ENCODE data around the gene TPM1.
"Not testable (repeated sequence)": the region's sequence is repeated elsewhere in the genome, so short reads cannot be mapped to it uniquely, and the experiment has no call there.

TPM1 gene

DNA sequence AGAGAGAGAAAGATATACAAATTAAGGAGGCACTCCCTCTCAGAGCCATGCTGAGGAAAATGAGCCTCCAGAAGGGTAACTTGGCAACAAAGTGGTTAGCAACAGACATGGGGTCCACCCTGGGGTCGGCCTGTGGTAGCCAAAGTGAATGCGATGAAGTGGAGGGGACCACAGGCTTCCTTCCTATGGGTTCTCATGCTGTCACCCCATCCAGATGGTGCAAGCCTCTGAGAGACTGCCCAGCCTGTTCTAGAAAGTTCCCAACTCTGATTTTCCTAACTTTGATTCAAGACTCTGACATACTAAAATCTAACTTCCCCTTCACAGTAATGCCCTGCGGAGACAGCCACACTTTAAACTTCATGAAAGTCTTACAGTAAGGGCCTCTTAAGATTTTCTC is 60.9 kb downstream of the TPM1 start:
- no peak for DNase-seq

DNA sequence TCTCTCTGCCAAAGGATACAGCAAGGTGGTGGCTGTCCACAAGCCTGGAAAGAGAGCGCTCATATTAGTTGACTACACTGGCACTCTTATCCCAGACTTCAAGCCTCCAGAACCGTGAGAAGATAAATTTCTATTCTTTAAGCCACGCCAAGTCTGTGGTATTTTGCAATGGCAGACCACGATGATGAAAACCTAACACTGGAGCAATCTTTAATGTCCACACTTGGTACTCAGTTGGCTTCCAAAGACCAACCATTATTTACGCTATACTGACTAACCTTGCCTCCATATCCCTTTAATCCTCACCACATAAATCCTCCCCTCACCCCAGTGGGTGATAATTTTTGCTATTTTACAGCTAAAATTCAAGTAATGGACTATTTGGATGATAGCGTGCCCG is 62.2 kb downstream of the TPM1 start:
- no peak for DNase-seq

DNA sequence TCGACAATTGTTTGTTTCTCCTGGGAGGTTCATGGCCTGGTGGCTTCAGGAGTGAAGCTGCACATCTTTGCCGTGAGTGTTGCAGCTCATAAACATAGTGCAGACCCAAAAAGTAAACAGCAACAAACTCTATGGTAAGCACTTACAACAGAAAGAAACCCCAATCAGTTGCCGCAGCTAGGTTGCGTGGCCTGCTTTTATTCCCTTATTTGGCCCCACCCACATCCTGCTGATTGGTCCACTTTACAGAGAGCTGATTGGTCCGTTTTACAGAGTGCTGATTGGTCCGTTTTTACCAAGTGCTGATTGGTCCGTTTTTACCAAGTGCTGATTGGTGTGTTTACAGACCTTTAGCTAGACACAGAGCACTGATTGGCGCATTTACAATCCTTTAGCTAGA is 62.8 kb downstream of the TPM1 start:
- not testable (repeated sequence) for DNase-seq

DNA sequence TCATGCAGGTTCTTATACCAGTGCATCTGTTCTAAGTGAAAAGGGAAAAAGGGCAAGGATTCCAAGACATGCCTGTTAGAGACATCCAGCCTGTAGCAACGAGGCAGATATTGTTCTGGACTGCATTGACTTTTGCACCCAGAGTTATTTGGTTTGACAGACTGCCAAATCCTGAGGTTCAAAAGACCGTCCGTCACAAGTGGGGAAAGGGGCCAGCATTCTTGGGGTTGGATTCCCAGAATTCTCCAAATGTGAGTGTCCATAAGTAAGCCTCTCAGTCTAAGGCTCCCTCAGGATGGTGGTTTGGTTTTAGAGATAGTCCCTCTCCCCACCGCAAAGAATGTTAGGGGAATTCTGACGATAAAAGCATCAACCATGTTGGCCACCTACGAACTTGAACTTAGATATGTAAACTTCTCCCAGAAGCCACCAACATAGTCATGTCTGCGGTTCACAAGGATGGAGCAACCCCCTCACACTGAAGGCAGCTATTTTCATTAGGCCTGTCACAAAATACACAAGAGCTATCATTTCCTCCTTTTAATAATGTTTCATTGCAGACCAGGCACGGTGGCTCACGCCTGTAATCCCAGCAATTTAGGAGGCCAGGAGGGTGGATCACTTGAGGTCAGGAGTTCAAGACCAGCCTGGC is 65.5 kb downstream of the TPM1 start:
- peak; percentile 78 for DNase-seq

DNA sequence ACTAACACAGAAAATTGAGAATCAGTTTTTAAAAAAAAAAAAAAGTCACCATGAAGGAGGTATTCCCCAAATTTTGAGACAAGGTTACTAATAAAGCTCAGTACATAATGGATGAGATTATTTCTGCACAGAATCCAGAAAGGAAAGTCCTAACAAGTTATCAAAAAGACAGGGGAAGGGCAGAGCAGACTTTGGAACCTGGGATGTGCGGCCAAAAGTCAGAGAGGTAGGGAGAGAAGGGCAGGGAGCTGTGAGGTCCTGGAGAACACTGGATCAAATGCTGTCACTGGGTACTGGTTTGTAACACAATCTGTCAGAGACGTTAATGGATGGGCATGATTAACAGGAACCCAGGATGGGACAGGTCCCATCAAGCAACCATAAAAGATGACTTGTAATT is 67.0 kb downstream of the TPM1 start:
- no peak for DNase-seq

DNA sequence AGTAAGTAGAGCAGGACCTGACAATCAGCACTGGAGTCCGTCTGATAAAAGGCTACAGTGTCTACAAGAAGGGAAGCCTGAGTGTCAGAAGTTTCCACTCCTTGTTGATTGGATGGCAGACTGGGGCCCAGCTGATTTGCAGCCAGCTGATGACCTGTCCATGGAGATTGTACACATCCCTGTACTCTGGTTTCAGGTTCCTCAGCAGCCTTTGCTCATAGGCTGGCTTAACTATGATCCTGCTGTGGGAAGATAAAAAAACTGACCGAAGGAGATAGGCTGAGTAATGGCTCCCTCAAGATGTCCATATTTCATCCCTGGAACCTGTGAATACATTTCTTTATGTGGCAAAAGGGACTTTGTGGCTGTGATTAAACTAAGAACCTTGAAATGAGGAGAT is 67.4 kb downstream of the TPM1 start:
- no peak for DNase-seq

DNA sequence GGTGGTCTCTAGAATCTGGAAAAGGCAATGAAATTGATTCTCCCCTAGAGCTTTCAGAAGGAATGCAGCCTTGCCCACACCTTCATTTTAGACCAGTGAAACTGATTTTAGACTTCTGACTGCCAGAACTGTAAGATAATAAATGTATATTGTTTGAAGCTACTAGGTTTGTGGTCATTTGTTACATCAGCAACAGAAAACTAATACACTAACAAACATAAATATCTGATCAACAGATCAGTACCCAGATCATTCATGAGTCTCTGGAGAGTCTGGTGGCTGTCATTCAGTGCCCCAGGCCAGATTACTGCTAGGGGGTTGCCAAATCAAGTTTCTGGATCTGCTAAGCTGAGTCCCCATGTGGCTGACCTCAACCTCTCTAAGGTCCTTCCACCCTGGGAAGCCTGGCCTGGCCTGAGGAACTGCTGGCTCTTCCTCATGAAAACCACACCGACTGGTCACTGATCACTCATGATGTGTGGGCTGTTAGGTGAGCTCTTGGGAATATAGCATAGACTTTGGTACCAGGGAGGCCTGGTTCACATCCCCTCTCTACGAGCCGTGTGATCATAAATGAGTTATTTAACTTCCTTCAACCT is 68.0 kb downstream of the TPM1 start:
- DNase-seq = no peak

DNA sequence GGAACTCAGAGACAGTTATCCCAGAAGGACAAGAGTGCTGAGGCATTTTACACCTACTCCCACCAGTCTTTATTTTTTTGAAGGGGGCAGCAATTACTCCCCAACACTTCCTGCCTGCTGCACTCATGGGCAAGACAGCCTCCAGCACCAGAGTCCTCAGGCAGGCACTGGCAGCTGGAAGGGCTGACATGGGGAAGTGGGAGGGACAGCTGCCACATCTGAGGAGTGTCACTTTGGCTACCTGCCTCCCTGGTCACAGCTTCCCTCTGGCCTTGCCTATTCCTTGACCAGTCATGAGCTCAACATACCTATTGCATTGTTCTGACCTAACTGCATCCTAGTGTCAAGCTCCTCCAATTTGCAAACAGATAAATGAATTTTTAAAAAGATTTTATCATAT is 68.9 kb downstream of the TPM1 start:
- DNase-seq = no peak

DNA sequence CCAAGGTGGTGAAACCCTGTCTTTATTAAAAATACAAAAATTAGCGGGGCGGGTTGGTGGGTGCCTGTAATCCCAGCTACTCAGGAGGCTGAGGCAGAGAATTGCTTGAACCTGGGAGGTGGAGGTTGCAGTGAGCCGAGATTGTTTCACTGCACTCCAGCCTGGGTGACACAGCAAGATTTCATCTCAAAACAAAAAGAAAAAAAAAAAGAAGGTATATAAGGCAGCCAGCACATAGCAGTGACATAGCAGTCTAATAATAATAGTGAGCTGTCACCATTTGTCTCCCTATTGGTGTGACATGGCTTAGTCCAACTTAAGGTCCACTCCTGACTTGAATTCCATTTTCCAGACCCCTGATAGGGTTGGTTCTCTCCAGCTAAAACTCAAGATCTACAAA is 70.3 kb downstream of the TPM1 start:
- DNase-seq = no peak

DNA sequence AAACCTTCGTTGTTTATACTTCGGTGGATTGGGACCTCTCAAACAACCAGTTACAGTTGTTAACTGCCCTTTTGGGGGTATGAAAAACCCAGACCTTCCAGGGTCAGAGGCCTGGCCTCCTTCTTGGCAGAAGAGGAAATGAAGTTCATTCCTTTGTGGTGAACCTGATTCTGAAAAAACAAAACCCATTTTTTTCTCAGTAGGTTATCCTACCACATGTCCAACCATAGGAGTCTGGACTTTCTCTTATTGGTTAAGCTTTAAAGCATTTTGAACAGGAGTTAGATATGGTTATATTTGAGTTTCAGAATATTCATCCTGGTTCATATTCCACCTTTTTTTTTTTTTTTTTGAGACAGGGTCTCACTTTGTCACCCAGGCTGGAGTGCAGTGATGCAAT is 71.9 kb downstream of the TPM1 start:
- DNase-seq = no peak

All from left hindlimb (tissue), 1 donor.